ENCODE data around the gene USP19. TPM values are rescaled to one million over a fixed set of nuclear protein-coding genes. Genes with fewer than 3 reads are reported as not detected.

The USP19 gene
- total RNA-seq, 6 donors from 2014 or later = 42.6 to 76.4 (median 57.2) TPM

DNA sequence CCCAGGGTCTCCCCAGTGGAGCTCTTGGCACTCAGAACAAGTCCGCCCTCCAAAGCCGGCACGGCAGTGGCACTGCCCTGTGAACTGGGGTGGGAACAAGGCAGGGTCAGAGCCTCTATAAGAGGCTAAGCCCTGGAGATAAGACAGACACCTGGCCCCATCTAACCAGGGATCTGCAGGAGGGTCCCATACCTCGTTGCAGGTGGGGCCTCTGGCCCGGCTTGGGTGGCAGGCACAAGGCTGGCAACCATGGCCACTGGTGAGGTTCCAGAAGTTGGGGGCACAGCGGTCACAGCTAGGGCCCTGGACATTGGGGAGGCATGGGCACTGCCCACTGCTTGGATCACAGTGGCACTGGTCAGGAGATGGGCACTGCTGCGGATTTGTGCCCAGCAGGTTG, 3.6 kb upstream of the USP19 start:
- WGBS, 2 donors = 93 to 100% methylated on average over 3 to 6 of the region's 7 CpGs
- Histone ChIP-seq H3K4me3 (no peak overlapping the region), H3K27me3 (no peaks in the 10 kb centered on the region), H3K4me1 (peaks cover 8 to 18% (median 11%) of the 10 kb centered on the region in 4 donors), H3K9me3 (no peaks in the 10 kb centered on the region), H3K27ac (no peak overlapping the region), H3K36me3 (peaks cover 21 to 78% (median 66%) of the 10 kb centered on the region in 4 donors)
- no peak for TF ChIP-seq POLR2AphosphoS5 (IDR thresholded peaks at IDR 0.05)
- TF ChIP-seq, protein P1, sequence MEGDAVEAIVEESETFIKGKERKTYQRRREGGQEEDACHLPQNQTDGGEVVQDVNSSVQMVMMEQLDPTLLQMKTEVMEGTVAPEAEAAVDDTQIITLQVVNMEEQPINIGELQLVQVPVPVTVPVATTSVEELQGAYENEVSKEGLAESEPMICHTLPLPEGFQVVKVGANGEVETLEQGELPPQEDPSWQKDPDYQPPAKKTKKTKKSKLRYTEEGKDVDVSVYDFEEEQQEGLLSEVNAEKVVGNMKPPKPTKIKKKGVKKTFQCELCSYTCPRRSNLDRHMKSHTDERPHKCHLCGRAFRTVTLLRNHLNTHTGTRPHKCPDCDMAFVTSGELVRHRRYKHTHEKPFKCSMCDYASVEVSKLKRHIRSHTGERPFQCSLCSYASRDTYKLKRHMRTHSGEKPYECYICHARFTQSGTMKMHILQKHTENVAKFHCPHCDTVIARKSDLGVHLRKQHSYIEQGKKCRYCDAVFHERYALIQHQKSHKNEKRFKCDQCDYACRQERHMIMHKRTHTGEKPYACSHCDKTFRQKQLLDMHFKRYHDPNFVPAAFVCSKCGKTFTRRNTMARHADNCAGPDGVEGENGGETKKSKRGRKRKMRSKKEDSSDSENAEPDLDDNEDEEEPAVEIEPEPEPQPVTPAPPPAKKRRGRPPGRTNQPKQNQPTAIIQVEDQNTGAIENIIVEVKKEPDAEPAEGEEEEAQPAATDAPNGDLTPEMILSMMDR (IDR thresholded peaks at IDR 0.05) = no peak
- DNase-seq (no peak), ATAC-seq (ENCODE audit: low FRiP score in 2 of 2) (no peak)

DNA sequence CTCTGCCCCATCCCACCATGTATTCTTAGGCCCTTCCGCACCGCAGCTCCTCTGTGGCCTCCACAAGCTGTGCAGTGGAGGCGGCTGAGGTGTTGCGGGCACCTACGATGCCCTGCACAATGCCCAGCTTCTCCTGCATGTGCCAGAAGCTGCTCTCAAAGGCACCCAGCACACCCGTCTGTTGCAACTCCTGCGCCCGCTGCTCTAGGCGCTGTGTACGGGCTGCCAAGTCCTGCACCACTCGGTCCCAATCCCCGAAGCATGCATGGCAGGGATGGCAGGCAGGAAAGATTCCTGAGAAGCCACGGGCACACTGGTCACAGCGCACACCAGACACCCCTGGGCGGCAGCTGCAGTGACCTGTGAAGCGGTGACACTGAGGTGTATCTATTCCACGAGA, 3.1 kb upstream of the USP19 start:
- DNase-seq (no peak), ATAC-seq (ENCODE audit: low FRiP score in 2 of 2) (no peak)
- Histone ChIP-seq H3K4me3 (no peak overlapping the region), H3K27ac (no peak overlapping the region), H3K36me3 (peaks cover 21 to 77% (median 65%) of the 10 kb centered on the region in 4 donors), H3K9me3 (no peaks in the 10 kb centered on the region), H3K4me1 (peaks cover 13 to 23% (median 16%) of the 10 kb centered on the region in 4 donors), H3K27me3 (no peaks in the 10 kb centered on the region)
- 95 to 98% methylated on average over 10 to 13 of the region's 17 CpGs for WGBS, 2 donors
- no peak for TF ChIP-seq POLR2AphosphoS5 (IDR thresholded peaks at IDR 0.05)
- TF ChIP-seq, protein P1 (IDR thresholded peaks at IDR 0.05) = no peak
- TF ChIP-seq EP300 (IDR thresholded peaks at IDR 0.05) = no peak
- TF ChIP-seq POLR2A (IDR thresholded peaks at IDR 0.05) = no peak

DNA sequence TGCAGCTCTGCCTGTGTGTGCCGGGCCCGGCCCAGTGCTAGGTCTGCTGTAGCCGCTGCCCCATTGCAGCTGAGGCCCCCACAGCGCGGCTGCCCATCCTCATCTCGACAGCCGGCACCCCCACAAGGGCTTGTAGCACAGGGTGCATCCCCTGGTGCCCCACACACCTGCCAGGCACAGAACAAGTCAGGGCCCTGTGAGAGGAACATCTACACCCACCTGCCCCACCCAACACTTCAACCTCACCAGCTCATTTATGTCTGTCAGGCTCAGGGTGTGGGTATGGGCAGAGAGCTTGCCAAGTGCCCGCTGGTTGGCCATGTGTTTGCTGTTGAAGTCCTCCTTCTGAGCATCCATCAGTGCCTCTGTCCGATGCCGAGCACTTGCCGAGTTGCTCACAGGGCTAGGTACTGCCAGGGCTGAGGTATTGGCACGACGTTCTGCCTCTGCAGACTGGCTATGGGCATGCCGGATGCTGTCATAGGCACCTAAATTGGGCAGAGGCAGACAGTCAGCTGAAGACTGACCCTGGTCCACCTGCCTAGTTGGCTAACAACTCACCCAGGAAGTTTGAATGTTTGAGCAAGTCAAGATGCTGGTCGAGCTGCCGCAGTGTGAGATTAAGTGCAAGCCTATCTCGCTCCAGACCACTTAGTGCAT, 2.4 kb upstream of the USP19 start:
- WGBS, 2 donors = 92 to 94% methylated on average over 11 to 14 of the region's 17 CpGs
- Histone ChIP-seq H3K27ac (no peak overlapping the region), H3K36me3 (peaks cover 23 to 77% (median 68%) of the 10 kb centered on the region in 4 donors), H3K4me1 (peaks cover 15 to 25% (median 19%) of the 10 kb centered on the region in 4 donors), H3K9me3 (no peaks in the 10 kb centered on the region), H3K4me3 (no peak overlapping the region), H3K27me3 (no peaks in the 10 kb centered on the region)
- ATAC-seq (ENCODE audit: low FRiP score in 2 of 2) (no peak), DNase-seq (no peak)
- TF ChIP-seq, protein P1 (IDR thresholded peaks at IDR 0.05) = no peak
- no peak for TF ChIP-seq POLR2A (IDR thresholded peaks at IDR 0.05)
- TF ChIP-seq POLR2AphosphoS5 (IDR thresholded peaks at IDR 0.05) = no peak
- no peak for TF ChIP-seq EP300 (IDR thresholded peaks at IDR 0.05)

DNA sequence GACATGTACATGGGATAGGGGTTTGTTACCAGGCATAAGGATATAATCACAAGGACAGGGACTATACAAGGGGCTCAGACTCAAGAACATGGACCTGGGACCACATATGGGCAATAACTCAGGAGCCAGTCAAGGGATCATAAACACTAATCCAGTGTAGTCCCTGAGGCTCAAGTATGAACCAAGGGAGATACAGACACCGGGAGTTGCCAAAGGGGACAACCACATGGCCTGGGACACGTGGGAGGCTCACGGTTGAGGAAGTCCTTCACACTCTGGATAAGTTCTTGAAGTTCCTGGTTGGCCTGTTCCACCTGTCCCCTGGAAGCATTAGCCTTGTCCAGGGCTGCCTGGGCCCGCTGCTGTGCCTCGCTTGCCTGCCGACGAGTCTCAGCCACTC, 1.8 kb upstream of the USP19 start:
- no peaks in the 10 kb centered on the region for H3K27me3 ChIP-seq
- H3K9me3 ChIP-seq = no peaks in the 10 kb centered on the region
- H3K4me1 ChIP-seq = peaks cover 15 to 25% (median 19%) of the 10 kb centered on the region in 4 donors
- no peak for DNase-seq
- no peak for ATAC-seq (ENCODE audit: low FRiP score in 2 of 2)
- no peak for TF ChIP-seq EP300 (IDR thresholded peaks at IDR 0.05)
- TF ChIP-seq POLR2A (IDR thresholded peaks at IDR 0.05) = no peak
- TF ChIP-seq POLR2AphosphoS5 (IDR thresholded peaks at IDR 0.05) = no peak
- TF ChIP-seq, protein P1 (IDR thresholded peaks at IDR 0.05) = no peak
- no peak overlapping the region for H3K27ac ChIP-seq
- WGBS, 2 donors = 87 to 92% methylated on average over 2 to 7 of the region's 7 CpGs
- no peak overlapping the region for H3K4me3 ChIP-seq
- peaks cover 29 to 79% (median 72%) of the 10 kb centered on the region in 4 donors for H3K36me3 ChIP-seq

DNA sequence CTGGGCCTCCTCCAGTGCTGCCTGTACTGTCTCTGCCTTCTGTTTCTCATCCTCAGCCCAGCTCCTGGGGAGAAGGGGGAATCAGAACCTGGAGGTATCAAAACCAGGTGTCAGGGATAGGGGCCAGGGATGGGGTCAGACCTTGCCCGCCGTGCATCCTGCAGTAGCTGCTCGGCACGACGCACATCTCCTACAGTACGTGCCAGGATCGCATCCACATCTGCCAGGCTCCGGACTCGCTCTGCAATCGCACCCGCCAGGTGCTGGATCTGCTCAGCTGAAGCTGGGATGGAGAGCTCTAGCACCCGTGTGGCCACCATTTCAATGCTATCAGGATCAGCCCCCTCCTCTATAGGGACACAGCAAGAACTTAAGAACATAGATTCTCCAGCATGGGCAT, 1.4 kb upstream of the USP19 start:
- Histone ChIP-seq H3K4me1 (peaks cover 15 to 25% (median 19%) of the 10 kb centered on the region in 4 donors), H3K27me3 (no peaks in the 10 kb centered on the region), H3K9me3 (no peaks in the 10 kb centered on the region), H3K36me3 (peaks cover 33 to 79% (median 74%) of the 10 kb centered on the region in 4 donors), H3K4me3 (no peak overlapping the region), H3K27ac (peak overlapping the region in 1 of 4 donors; percentile 89)
- DNase-seq (no peak), ATAC-seq (ENCODE audit: low FRiP score in 2 of 2) (no peak)
- WGBS, 2 donors = 93 to 97% methylated on average over 12 of the region's 12 CpGs
- TF ChIP-seq EP300 (IDR thresholded peaks at IDR 0.05) (no peak), POLR2A (IDR thresholded peaks at IDR 0.05) (no peak), POLR2AphosphoS5 (IDR thresholded peaks at IDR 0.05) (no peak)
- TF ChIP-seq, protein P1 (IDR thresholded peaks at IDR 0.05) = no peak

Measured in upper lobe of left lung (tissue), 6 donors.